Measurements from ENCODE around the gene GFRA4. TPM values are rescaled to one million over a fixed set of nuclear protein-coding genes. Genes with fewer than 3 reads are reported as not detected.

Gene GFRA4
- total RNA-seq, 2 donors from 2014 or later = not detected

GRCh38 chr20:3632311-3633004, 30.7 kb downstream of the GFRA4 start:
- Histone ChIP-seq H3K27ac (no peak overlapping the region), H3K27me3 (replicated peaks; ENCODE audit: insufficient read depth) (no peaks in the 10 kb centered on the region), H3K9me3 (no peaks in the 10 kb centered on the region), H3K4me3 (no peak overlapping the region), H3K36me3 (peaks cover 10% of the 10 kb centered on the region), H3K4me1 (ENCODE audit: control insufficient read depth in 1 of 2, low read depth in 2 of 2) (no peaks in the 10 kb centered on the region)
- no peak for TF ChIP-seq CTCF (IDR thresholded peaks at IDR 0.05)
- ATAC-seq (ENCODE audit: insufficient number of reproducible peaks, low FRiP score, low read depth) (no peak), DNase-seq (ENCODE audit: low spot score) (no peak)

- no peaks in the 10 kb centered on the region for H3K27me3 ChIP-seq (replicated peaks; ENCODE audit: insufficient read depth)
- ATAC-seq (ENCODE audit: insufficient number of reproducible peaks, low FRiP score, low read depth) (no peak), DNase-seq (ENCODE audit: low spot score) (no peak)
- no peak for TF ChIP-seq CTCF (IDR thresholded peaks at IDR 0.05)
- H3K4me1 ChIP-seq (ENCODE audit: control insufficient read depth in 1 of 2, low read depth in 2 of 2) = no peaks in the 10 kb centered on the region
- H3K36me3 ChIP-seq = peaks cover 12% of the 10 kb centered on the region
- H3K27ac ChIP-seq = no peak overlapping the region
- H3K4me3 ChIP-seq = no peak overlapping the region
- H3K9me3 ChIP-seq = no peaks in the 10 kb centered on the region
Observed at GRCh38 chr20:3631534-3631933, 31.7 kb downstream of the GFRA4 start.

GRCh38 chr20:3630429-3630828, 32.8 kb downstream of the GFRA4 start:
- Histone ChIP-seq H3K9me3 (no peaks in the 10 kb centered on the region), H3K4me3 (no peak overlapping the region), H3K27me3 (replicated peaks; ENCODE audit: insufficient read depth) (no peaks in the 10 kb centered on the region), H3K36me3 (peaks cover 12% of the 10 kb centered on the region), H3K27ac (no peak overlapping the region), H3K4me1 (ENCODE audit: control insufficient read depth in 1 of 2, low read depth in 2 of 2) (no peaks in the 10 kb centered on the region)
- TF ChIP-seq CTCF (IDR thresholded peaks at IDR 0.05) = no peak
- ATAC-seq (ENCODE audit: insufficient number of reproducible peaks, low FRiP score, low read depth) (no peak), DNase-seq (ENCODE audit: low spot score) (no peak)

GRCh38 chr20:3629893-3630292, 33.3 kb downstream of the GFRA4 start:
- Histone ChIP-seq H3K4me3 (no peak overlapping the region), H3K27ac (no peak overlapping the region), H3K27me3 (replicated peaks; ENCODE audit: insufficient read depth) (no peaks in the 10 kb centered on the region), H3K9me3 (no peaks in the 10 kb centered on the region), H3K4me1 (ENCODE audit: control insufficient read depth in 1 of 2, low read depth in 2 of 2) (no peaks in the 10 kb centered on the region), H3K36me3 (peaks cover 12% of the 10 kb centered on the region)
- ATAC-seq (ENCODE audit: insufficient number of reproducible peaks, low FRiP score, low read depth) = no peak
- DNase-seq (ENCODE audit: low spot score) = no peak
- no peak for TF ChIP-seq CTCF (IDR thresholded peaks at IDR 0.05)

GRCh38 chr20:3628502-3629314, 34.5 kb downstream of the GFRA4 start:
- DNase-seq (ENCODE audit: low spot score) = no peak

More at GRCh38 chr20:3628502-3629314, 34.5 kb downstream of the GFRA4 start:
- TF ChIP-seq CTCF (IDR thresholded peaks at IDR 0.05) = no peak
- ATAC-seq (ENCODE audit: insufficient number of reproducible peaks, low FRiP score, low read depth) = no peak
- H3K27ac ChIP-seq = no peak overlapping the region
- H3K4me1 ChIP-seq (ENCODE audit: control insufficient read depth in 1 of 2, low read depth in 2 of 2) = no peaks in the 10 kb centered on the region
- H3K36me3 ChIP-seq = peaks cover 10% of the 10 kb centered on the region
- no peak overlapping the region for H3K4me3 ChIP-seq
- no peaks in the 10 kb centered on the region for H3K9me3 ChIP-seq
- no peaks in the 10 kb centered on the region for H3K27me3 ChIP-seq (replicated peaks; ENCODE audit: insufficient read depth)

All from thoracic aorta (tissue), 2 donors.